HG02678 (cell line): Measurements from ENCODE around the gene PROK2.

ENCODE experiments used
- ATAC-seq: cut with Tn5 transposase; IDR thresholded peaks from one replicate; pipeline ENCODE4 v1.9.1; 2021; ENCODE audit warnings: mild to moderate bottlenecking, moderate library complexity; ENCODE audit not compliant: unreplicated experiment

PROK2 gene, protein sequence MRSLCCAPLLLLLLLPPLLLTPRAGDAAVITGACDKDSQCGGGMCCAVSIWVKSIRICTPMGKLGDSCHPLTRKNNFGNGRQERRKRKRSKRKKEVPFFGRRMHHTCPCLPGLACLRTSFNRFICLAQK

DNA sequence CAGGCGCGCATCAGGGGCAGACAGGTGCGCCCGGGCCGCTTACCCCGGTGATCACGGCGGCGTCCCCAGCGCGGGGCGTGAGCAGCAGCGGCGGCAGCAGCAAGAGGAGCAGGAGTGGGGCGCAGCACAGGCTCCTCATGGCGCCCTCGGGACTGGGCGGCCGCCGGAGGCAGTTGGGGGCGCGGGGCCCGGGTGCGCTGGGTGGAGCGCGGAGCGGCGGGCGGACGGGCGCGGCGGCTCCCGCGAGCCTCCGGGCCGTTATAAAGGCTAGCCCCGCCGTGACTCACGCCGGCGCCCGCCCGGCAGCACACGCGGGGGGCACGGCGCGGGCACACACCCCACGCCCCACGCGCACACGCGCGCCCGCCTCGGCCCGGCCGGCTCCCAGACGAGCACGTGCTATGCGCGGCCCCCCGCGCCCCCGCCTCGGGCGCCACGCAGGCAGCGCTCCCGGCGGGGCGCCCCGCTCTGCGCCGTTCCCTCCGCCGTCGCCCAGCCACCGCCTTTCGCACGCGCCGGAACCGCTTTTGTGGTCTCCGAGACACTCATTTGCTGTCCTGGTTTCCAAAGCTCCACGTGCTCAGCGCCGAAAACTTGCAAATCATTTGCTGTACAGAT is at the start of gene PROK2:
Gene PROK2 (minus strand): TSS at position 235 of the 618 bp plus-strand sequence. CDS start 96 bp downstream, at position 139.
- no peak for ATAC-seq

DNA sequence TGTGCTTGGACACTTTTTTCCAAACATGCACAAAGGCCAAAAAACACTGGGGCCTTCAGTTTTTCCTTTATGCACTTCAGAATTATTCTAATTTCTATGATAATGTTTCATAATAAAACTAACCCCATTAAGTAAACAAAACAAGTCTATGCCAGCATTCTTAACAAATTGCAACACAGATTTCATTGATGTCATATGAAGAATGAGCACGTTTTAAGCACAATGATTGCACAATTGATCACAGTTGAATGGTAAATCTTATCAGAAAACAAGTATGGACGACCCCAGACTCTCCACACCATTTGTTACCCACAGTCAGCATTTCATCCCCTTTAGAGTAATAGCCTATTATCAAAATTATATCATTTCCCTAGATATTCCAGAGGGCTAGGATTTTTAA is 46.7 kb upstream of the PROK2 start:
- no peak for ATAC-seq

DNA sequence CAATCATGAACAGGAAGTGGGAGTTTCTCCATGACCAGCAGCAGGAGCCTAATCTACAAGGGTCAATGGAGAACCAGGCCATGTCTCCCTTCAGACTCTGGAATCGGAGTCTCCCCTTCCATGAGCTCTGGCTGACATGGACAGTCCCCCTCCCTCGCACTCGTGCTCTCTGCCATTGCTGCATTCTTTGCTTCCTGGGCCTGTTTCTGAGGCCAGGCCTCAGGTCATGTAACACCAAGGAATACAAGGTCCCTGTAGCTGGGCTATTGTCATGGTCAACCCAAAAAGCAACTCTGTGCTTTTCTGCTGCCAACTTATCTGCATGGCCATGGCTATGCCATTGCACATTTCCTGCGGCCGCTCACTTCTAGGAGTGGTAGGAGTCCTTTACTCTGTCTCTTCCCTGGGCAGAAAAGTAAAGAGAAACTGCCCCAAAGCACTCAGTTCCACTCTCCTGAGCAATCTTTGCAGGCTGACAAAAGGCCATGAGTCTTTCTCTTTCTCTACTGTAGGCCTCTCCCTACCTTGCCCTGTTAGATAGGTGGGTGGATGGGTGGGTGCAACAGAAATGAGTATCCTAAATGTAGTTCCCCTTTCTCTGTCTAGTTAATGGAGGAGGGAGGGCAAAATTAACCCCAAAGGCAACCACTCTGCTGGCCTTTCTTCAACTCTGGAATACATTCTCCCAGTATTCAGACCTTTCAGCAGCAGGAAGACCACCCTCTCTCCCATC is 40.8 kb upstream of the PROK2 start:
- ATAC-seq, result no peak

DNA sequence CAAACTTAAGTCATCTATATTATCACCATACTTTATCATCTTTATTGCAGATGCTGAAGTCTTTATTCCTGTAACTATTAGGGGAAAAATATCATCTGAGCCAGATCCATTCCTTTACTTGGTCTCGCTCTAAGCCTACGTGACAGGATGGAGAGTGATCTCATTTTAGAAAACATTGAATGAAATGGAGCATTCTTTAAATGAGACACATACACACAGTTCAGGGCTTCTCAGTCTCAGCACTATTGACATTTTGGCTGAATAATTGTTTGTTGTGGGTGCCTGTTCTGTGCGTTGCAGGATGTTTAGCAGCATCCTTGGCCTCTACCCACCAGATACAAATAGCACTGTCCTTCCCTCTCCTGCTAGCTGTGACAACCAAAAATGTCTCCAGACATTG is 36.2 kb upstream of the PROK2 start:
- ATAC-seq, result no peak

DNA sequence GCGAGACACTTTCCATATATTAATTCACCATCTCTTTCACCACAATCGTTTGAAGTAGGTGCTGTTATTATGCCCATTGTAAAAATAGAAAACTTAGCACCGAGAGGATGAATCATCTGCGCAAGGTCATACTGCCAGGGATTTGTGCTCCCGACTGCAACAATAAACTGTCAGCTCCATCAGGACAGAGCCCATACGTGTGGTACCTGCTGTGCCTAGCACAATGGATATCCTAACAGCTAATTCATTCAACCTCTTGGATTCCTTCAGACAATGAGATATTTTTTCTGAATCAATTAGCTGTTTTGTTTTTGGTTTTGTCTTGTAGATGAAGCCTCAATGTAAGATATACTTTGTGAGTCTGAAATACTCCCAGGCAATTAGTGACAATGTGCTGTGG is 32.3 kb upstream of the PROK2 start:
- ATAC-seq, result no peak

DNA sequence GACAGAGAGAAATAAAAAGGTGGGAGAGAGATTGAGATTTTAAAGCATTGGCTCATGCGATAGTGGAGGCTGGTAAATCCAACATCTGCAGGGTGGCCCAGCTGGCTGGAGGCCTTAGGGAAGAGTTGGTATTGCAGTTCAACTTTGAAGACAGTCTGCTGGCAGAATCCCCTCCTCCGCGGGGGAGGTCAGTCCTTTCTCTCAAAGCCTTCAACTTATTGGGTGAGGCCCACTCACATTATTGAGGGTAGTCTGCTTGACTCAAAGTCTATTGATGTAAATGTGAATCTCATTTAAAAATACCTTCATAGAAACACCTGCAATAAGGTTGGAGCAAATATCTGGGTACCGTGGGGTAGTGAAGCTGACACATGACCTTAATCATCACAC is 31.8 kb upstream of the PROK2 start:
- no peak for ATAC-seq

DNA sequence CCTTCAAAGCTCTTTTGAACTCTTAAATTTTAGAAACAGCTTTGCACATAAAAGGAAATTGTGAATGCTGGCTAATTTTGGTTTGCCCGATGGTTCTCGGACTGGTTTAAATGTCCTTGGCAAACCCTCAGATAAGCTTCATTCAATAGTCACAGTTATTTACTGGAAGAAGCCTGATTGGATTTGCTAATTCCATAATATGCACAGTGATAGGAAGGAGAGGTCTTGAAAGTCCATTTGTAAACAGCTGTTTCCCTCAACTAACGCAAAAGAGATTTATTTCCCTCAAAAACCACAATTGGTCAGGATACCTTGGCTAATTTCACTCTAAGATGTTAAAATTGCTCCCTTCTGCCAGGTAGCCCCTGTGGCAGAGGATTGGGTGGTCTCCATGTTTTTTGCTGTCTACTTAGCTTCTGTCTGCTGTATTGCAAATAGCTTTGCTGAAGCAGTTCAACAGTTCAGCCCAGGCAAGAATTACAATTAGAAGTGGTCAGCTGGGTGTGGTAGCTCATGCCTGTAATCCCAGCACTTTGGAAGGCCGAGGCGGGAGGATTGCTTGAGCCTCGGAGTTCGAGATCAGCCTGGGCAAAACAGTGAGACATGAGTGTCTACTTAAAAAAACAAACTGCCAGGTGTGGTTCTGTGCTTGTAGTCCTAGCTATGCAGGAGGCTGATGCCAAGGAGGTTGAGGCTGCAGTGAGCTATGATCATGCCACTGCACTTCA is 30.6 kb upstream of the PROK2 start:
- ATAC-seq, result no peak

DNA sequence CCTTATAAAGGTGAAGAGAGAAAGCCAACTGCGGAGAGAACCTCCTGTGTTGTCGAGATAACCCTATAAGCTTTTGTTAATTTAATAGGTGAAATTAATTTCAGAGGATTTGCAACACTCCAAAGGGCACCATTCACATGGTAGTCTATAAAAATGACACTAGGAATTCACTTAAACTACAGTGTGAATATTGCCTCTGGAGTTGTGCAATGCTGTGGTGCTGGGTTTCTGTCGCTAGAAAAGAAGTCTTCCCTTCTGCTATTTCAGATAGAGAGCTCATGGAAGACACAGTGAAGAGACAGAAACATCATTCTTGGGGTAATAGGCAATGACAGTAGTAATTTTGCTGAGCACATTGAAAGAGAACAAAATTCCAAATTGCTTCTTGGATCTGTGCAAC is 28.8 kb upstream of the PROK2 start:
- no peak for ATAC-seq

DNA sequence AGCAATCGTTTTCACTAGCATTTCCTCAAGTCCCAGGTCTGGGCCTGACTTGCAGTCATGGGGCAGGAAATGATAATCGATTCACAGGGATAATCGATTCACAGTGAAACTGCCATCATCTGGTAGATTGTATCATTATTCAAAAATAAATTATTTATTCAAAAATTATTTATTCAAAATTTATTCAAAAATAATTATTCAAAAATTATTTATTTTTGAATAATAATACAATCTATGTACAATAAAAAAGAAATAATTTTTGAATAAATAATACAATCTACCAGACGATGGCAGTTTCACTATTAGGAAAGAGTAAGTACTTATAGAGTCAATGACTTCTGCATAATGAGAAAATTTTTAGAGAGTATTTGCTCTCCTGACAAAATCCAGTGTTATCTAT is 28.1 kb upstream of the PROK2 start:
- ATAC-seq, result no peak

DNA sequence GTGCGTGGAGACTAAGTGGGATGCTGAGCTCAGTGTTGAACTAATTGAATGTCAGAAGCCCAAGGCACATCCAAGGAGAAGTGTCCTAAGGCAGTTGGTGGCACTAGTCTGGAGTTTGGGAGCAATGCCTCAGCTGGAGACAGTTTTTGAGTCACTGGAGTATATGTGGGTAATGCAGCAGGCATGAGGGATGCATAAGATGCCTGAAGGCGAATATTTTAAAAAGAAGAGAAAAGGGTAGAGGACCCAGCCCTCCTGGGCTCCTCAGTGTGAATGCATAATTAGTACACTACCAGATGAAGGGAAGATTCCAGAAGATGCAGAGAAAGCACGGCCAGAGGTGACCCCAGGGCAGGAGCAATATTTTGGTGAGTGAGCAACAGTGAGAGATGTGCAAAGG is 25.1 kb upstream of the PROK2 start:
- no peak for ATAC-seq

DNA sequence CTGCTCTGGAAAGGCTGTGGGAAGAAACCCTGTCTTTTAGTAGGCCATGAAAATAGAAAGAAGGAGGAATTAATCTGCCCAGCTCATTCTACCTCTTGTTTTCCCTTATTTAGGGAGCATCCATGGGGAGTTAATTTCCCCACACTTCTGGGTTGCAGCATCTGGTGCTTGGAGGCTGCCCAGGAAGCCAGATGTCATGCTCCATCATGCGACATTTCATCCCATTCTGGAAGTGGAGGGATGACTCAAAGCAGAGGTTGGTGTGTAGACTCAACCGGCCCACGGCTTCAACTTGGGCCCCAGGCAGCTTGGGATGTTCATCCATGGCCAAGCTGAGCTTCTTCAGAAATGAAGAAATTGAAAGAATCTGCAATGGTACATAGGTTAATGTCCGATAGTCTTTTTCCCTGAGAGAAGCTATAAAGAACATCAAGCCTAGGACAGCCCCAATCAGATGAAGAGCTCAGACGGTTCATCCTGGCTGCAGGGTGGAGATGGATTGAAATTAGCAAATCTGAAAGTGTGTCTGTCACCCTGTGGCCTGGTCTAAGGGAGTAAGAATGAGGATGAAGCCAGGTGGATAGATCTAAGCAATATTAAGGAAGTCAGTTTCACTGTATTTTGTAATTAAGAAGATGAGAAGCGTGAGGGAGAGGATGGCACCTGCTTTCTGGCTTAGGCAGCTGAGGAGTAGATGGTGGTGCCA is 24.5 kb upstream of the PROK2 start:
- no peak for ATAC-seq

DNA sequence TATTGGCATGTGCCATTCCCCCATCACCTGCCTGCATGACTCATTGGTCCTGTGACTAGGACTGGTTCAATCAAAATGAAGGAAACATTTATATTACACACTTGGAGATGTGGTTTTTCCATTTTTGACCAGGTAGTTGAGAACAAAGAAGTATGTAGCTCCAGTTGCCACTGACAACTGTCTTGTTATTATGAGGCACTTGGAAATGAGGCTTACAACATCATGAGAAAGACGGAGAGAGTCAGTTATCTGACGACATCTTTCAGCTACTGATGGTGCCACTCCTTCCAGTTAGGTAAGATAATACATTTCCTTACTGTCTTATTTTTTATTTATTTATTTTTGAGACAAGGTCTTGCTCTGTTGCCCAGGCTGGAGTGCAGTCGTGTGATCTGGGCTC is 21.8 kb upstream of the PROK2 start:
- ATAC-seq, result no peak

DNA sequence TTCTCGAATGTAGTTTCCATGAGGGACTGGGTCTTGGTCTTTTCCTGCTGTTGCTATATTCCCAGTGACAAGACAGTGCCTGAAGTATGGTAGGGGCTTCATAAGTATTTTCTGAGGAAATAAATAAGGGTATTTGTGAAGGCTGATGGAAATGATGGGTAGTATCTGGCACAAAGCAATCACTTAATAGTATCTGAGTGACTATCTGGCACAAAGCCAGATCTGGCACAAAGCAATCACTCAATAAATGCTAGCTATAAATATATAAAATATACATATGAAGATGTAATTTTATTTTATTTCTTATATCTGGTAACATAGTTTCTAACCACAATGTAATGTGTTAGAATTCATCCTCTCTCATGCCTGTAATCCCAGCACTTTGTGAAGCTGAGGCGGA is 20.7 kb upstream of the PROK2 start:
- no peak for ATAC-seq

DNA sequence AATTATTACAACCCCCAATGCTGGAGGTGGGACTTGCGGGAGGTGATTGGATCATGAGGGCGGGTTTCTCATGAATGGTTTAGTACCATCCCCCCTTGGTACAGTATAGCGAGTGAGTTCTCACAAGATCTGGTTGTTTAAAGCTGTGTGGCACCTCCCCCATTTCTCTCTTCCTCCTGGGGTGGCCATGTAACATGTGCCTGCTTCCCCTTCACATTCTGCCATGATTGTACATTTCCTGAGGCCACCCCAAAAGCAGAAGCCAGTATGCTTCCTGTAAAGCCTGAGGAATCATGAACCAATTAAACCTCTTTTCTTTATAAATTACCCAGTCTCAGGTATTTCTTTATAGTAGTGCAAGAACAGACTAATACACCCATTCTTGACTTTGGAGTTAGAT is 20.3 kb upstream of the PROK2 start:
- ATAC-seq, result no peak

DNA sequence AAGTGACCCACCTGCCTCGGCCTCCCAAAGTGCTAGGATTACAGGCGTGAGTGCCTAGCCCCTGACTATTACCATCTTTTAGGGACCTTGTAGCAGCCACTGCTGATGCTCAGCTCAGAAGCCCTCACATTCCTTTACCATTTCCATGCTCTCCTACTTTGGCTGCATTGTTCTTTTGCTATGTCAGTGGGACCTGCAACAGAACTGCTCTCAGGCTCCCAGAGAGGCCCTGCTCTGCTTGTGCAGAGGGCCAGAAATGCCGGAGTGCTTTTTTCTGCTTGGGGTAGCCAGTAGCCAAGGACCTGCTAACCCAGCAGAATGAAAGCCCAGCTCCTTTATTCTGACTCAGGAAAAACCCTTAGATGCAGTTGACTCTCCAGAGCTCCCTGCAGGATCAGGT is 18.3 kb upstream of the PROK2 start:
- no peak for ATAC-seq

DNA sequence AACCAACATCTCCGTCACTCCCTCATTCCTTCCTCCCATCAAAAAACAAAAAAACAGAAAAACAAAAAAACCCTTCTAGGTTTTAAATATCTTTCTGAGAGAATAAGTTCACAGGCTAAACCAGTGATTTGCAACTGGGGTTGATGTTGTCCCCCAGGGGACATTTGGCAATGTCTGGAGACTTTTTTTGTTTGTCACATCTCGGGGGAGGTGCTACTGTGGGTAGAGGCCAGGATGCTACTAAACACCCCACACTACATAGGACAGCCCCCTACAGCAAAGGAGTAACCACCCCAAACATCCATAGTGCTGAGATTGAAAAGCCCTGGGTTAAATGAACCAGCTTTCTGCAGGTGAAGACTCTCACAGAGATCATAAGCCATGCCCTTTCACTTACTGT is 17.0 kb upstream of the PROK2 start:
- no peak for ATAC-seq

DNA sequence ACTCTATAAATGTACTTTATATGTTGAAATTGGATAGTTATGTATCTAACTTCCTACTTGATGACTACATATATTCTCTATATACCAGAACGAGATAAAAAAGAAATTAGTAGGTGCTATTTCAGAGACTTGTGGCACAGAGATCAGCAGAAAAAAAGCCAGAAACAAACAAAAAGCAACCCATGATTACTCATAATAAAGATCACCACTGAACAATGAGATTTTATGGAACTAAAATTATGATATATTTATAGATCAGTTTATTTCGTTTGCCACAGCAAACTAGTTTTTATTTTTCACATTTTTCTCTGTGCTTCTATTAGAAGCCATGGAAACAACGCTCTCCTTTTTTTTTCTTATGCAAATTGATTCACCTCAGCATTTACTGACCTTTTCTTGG is 15.1 kb upstream of the PROK2 start:
- no peak for ATAC-seq

DNA sequence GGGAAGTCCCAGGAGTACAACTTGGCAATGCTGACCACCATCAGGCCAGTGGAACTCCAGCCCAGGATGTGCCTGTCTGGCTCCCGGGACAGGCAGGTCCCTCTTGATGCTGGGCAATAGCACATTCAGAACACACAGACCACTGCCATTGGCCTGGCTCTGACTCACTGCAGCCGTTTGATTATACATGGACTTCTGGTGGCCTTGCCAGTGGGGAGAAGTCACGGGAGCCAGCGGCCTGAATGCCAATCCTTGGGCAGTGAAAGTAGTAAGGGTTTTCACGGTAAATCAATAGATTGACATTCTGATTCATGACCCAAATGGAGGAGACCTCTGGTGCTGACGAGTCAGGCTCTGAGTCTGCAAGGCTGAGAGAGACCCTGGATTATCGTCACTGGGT is 12.5 kb upstream of the PROK2 start:
- ATAC-seq, result no peak

DNA sequence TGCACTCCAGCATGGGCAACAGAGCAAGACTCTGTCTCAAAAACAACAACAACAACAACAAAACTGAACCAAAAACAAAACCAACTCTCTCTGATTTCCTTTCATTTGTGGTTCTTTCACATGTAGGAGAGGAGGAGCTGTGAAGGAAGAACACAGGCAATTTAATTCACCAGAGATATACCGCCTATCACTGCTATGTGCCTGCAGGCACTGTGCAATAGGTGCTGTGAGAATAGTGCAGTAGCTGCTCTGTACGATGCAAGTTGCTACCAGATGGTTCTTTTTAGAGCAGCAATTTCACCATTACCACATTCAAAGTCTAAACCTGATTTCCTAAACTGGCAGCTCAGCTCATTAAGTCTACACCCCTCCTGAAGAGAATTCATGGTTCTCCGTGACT is 11.3 kb upstream of the PROK2 start:
- no peak for ATAC-seq

DNA sequence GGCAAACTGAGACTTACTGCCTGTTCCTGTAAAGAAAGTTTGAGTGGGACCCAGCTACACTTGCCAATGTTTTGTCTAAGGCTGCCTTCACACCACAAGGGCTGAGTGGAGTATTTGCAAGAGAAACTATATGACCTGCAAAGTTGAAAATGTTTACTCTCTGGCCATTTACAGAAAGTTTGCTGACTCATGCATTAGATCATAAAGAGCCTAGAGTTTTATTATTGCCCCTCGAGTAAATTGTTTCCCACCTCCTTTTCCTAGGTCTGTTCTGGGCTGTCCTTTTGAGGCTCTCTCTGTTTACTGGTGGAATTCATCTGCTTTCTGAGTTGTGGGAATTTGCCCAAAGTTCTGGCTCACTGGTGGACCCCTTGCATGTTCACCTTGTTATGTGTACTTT is 6.7 kb upstream of the PROK2 start:
- no peak for ATAC-seq

DNA sequence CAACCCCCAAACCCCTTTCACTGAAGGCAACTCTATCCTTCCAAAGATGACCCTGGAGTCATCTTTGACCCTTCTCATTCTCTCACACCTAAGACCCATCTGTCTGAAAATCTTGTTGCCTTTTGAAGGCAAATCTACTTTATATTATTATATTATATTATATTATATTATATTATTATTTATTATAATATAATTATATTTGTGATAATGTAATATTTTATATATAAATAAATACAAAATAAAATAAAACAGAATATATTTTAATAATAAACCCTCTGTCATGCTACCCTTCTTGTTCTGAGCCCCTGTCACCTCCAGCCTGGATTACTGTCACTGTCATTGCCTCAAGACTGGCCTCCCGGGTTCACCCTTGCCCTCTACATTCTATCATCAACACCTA is 5.0 kb upstream of the PROK2 start:
- no peak for ATAC-seq
